IPS-15b (cell line): Measurements from ENCODE around the gene TMEM150A.
"Not testable (repeated sequence)": the region's sequence is repeated elsewhere in the genome, so short reads cannot be mapped to it uniquely, and the experiment has no call there.

Experiments
- H3K27me3 ChIP-seq: one replicate; pipeline ENCODE4 v1.6.1; 2013; ENCODE audit warnings: low read length; ENCODE audit not compliant: control insufficient read depth, insufficient read depth
- H3K36me3 ChIP-seq: one replicate; pipeline ENCODE4 v1.6.1; 2013; ENCODE audit warnings: low read length; ENCODE audit not compliant: control insufficient read depth, insufficient read depth
- H3K4me1 ChIP-seq: one replicate; pipeline ENCODE4 v1.6.1; 2013; ENCODE audit warnings: mild to moderate bottlenecking, low read length; ENCODE audit not compliant: control insufficient read depth, insufficient read depth
- H3K4me3 ChIP-seq: one replicate; pipeline ENCODE4 v1.5.1; 2013; ENCODE audit warnings: low read depth, low read length
- H3K9ac ChIP-seq: one replicate; pipeline ENCODE4 v1.6.1; 2013; ENCODE audit warnings: low read depth, mild to moderate bottlenecking, low read length
- H3K9me3 ChIP-seq: one replicate; pipeline ENCODE4 v1.6.1; 2013; ENCODE audit warnings: mild to moderate bottlenecking, low read length; ENCODE audit not compliant: control insufficient read depth, insufficient read depth

TMEM150A gene

DNA sequence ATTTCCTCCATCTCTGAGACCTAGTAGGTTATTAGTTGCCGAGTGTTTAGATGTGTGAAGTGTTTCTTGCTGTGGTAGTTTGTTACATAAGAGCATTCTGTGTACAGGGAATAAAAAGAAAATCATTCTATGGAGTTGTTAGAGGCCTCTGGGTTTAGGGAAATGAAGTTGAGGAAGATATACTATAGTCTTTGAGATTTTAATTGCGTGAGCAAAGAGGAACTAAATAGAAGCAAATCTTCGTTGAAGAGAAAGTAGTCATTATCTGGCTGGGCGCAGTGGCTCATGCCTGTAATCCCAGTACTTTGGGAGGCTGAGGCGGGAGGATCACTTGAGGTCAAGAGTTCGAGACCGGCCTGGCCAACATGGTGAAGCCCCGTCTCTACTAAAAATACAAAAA is 32.5 kb upstream of the TMEM150A start:
- Histone ChIP-seq H3K9me3 (no peaks in the 10 kb centered on the region), H3K4me1 (no peaks in the 10 kb centered on the region), H3K36me3 (peaks cover 47% of the 10 kb centered on the region), H3K27me3 (no peaks in the 10 kb centered on the region), H3K4me3 (no peak overlapping the region), H3K9ac (no peak overlapping the region)

DNA sequence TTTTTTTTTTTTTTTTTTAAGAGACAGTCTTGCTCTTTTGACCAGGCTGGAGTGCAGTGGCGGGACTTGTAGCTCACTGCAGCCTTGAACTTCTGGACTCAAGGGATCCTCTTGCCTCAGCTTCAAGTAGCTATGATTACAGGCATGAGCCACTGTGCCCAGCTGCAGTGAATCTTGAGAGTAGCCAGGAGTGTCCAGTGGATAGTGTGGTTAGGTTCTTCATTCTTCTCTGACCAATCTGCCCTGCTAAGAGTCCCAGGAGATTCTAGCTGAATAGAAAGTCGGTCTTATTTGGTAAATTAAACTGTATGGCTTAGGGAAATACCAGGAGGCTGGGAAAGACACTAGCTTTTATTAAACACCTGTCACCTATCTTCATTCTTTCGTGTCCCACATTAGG is 28.8 kb upstream of the TMEM150A start:
- Histone ChIP-seq H3K36me3 (peaks cover 33% of the 10 kb centered on the region), H3K4me1 (no peaks in the 10 kb centered on the region), H3K27me3 (no peaks in the 10 kb centered on the region), H3K4me3 (no peak overlapping the region), H3K9me3 (no peaks in the 10 kb centered on the region), H3K9ac (no peak overlapping the region)

DNA sequence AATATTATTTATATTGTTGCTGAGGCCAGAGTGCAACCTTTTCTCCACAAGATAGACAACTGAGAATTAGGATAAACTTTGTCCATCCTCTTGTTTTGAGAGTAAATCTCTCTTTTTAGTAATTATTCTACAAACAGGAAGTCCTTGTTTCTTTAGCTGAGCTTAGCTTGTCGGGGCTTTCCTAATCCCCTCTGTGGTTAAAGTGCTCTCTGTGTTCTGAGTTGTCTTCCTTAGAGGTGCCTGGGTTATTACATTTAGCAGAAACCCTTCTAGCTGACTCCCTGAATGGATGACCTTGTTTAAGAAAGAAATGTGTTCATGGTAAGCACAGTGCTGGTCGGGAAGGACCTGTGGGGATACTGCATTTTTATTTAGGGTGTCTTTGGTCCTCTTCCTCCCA is 26.2 kb upstream of the TMEM150A start:
- H3K27me3 ChIP-seq = no peaks in the 10 kb centered on the region
- H3K4me3 ChIP-seq = no peak overlapping the region
- H3K36me3 ChIP-seq = peaks cover 42% of the 10 kb centered on the region
- no peak overlapping the region for H3K9ac ChIP-seq
- no peaks in the 10 kb centered on the region for H3K4me1 ChIP-seq
- no peaks in the 10 kb centered on the region for H3K9me3 ChIP-seq

DNA sequence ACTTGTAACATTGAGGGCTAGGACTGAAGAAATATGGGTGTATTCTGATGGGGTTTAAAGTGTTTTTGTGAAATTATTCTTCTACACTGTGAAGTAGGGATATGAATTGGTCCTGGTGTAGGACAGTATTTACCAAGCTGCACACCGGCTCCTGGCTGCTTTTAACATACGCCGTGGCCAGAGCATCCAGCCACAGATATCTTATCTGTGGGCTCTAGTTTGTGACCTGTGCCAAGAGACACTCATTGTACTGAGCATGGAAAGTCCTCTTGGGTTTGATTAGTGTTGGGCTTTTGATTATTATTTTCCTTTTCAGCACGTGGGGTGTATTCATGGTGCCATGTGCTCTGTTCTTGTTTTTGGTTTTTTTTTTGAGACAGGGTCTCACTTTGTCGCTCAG is 21.5 kb upstream of the TMEM150A start:
- Histone ChIP-seq H3K9ac (no peak overlapping the region), H3K4me1 (no peaks in the 10 kb centered on the region), H3K9me3 (no peaks in the 10 kb centered on the region), H3K27me3 (no peaks in the 10 kb centered on the region), H3K4me3 (no peak overlapping the region), H3K36me3 (peaks cover 44% of the 10 kb centered on the region)

DNA sequence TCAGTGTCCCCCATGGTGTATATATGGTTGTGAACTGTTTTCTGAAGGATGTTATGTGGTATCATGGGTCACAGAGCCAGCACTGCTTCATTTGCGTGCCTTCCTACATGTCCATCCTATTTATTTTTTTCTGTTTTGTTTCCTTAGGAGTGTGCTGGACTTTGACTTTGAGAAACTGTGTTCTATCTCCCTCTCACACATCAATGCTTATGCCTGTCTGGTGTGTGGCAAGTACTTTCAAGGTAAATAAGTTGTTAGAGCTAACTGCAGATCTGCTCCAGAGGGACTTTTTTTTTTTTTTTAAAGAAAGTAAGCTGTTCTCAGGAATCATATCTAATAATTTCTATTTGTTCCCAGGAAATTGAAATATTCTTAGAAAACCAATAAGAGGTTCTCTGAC is 18.8 kb upstream of the TMEM150A start:
- H3K36me3 ChIP-seq = peaks cover 38% of the 10 kb centered on the region
- H3K4me3 ChIP-seq = no peak overlapping the region
- peaks cover 2% of the 10 kb centered on the region for H3K4me1 ChIP-seq
- no peaks in the 10 kb centered on the region for H3K27me3 ChIP-seq
- no peaks in the 10 kb centered on the region for H3K9me3 ChIP-seq
- H3K9ac ChIP-seq = no peak overlapping the region

DNA sequence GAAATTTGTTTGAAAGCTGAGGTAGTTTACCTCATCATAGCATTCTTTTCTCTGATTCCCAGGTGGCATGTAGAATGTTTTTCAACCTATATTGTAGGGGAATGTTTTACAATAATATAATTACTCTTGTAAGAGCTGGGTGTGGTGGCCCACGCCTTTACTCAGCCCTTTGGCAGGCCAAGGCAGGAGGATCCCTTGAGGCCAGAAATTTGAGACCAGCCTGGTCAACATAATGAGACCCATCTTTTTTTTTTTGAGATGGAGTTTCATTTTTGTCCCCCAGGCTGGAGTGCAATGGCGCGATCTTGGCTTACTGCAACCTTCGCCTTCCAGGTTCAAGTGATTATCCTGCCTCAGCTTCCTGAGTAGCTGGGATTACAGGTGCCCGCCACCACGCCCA is 17.1 kb upstream of the TMEM150A start:
- peaks cover 2% of the 10 kb centered on the region for H3K4me1 ChIP-seq
- peaks cover 23% of the 10 kb centered on the region for H3K36me3 ChIP-seq

DNA sequence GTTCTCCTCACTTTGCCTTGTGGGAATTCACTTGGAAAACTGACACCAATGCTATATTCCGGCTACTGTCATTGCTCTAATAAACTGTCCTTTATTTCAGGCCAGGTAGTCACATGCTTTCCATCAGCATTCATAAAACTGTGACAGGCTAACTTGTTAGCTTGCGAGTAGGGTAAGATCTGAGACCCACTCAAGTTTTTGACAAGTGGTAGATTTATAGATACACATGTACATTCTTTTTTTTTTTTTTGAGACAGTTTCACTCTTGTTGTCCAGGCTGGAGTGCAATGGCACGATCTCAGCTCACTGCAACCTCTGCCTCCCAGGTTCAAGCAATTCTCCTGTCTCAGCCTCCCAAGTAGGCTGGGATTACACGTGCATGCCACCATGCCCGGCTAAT is 15.2 kb upstream of the TMEM150A start:
- not testable (repeated sequence) for H3K27me3 ChIP-seq, H3K9me3 ChIP-seq, H3K36me3 ChIP-seq, H3K4me1 ChIP-seq, H3K9ac ChIP-seq
- H3K4me3 ChIP-seq = peak overlapping the region; percentile 79

More for the DNA sequence above, 17.1 kb upstream of the TMEM150A start:
- Histone ChIP-seq H3K9ac (no peak overlapping the region), H3K9me3 (no peaks in the 10 kb centered on the region), H3K4me3 (no peak overlapping the region), H3K27me3 (no peaks in the 10 kb centered on the region)

DNA sequence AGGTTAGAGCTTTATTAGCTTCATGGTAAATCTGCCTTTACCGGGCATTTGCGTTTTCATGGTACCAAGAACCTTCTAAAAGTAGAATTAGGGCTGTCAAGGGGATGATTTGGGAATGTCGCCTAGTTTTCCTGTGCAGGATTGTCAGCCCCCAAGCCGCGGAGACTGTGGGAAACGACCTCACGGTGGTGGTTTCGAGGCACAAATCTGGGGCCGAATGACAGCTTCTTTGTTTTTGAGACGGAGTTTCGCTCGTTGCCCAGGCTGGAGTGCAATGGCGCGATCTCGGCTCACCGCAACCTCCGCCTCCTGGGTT is 12.9 kb upstream of the TMEM150A start:
- Histone ChIP-seq H3K27me3 (no peaks in the 10 kb centered on the region), H3K9me3 (no peaks in the 10 kb centered on the region), H3K36me3 (peaks cover 2% of the 10 kb centered on the region), H3K9ac (no peak overlapping the region), H3K4me3 (no peak overlapping the region), H3K4me1 (peaks cover 3% of the 10 kb centered on the region)

DNA sequence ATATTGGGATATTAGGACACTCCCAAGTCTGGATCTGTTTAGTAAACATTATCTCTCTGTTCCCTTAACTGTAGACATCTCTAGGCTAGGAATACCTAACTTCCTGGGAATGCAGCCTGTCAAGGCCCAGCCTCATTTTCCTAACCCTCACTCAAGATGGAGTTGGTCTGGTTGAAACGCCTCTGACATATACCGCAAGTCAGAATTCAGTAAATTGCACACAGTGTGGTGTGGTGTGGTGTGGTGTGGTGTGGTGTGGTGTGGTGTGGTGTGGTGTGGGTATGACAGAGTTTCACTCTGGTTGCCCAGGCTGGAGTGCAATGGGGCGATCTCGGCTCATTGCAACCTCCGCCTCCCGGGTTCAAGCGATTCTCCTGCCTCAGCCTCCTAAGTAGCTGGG is 12.3 kb upstream of the TMEM150A start:
- H3K9ac ChIP-seq, H3K36me3 ChIP-seq, H3K9me3 ChIP-seq, H3K4me3 ChIP-seq, H3K27me3 ChIP-seq, H3K4me1 ChIP-seq: not testable (repeated sequence)

DNA sequence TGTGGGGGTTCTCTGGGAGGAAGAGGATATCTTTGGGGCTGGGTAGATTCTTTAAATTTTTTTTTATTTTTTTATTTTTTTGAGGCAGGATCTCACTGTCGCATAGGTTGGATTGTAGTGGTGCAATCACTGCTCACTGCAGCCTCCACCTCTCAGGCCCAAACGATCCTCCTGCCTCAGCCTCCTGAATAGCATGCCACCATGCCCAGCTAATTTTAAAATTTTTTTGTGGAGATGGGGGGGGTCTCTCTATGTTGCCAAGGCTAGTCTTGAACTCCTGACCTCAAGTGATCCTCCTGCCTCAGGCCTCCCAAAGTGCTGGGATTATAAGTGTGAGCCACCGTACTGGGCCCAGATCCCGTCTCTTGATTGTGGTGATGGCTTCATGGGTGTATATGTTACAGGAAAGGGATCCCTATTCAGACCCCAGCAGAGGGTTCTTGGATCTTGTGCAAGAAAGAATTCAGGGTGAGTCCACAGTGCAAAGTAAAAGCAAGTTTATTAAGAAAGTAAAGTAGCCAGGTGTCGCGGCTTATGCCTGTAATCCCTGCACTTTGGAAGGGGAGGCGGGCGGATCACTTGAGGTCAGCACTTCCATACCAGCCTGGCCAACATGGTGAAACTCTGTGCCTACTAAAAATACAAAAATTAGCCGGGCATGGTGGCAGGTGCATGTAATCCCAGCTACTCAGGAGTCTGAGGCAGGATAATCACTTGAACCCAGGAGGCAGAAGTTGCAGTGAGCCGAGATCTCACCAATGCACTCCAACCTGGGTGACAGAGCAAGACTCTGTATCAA is 11.4 kb upstream of the TMEM150A start:
- peaks cover 5% of the 10 kb centered on the region for H3K36me3 ChIP-seq
- H3K4me3 ChIP-seq = no peak overlapping the region
- H3K27me3 ChIP-seq = no peaks in the 10 kb centered on the region
- H3K9ac ChIP-seq = no peak overlapping the region
- H3K4me1 ChIP-seq = peaks cover 3% of the 10 kb centered on the region
- H3K9me3 ChIP-seq = no peaks in the 10 kb centered on the region

DNA sequence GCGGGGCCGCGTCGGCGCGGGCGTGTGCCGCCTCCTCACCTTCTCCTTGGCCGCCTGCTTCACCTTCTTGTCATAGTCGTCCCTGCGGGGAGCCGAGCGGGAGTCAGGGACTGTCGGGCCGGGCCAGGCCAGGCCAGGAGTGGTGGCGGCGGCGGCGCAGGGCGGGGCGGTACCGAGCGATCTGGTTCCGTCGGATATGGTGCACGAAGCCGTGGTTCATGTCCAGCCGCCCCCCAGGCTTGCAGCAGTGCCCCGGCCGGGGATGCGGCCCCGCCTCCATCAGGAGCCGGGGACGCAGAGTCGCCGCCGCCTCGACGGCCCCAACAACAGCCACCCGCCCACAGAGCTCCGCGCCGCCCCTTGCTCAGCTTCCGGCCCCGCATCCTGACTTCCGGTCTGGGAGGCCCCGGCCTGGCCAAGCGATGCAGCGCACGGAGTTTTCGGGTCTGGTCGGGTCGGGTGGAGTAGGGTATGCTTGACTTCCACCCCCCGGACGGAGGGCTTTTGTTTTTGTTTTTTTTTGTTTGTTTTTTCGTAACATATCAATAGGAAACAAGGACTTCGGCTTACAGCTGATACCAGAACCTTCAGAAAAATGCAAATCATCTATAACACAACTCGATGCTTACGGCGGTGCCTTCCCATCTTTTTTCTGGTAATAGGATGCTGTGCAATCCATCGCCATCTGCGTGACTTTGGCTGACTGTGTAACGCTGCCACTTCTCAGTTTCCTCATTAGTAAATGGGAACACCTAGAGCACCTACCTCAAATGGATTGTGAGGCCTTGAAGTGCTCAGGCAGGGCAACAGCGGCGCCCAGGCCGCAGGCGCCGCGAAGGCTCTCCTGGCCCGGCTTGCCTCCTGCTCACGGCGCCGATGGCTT is 9.4 kb upstream of the TMEM150A start, which contains the start of gene C2orf68:
C2orf68 (minus strand) TSS at position 362 of the 883 bp plus-strand sequence; CDS start at position 280, 82 bp downstream.
- H3K4me1 ChIP-seq = peaks cover 2% of the 10 kb centered on the region
- H3K9ac ChIP-seq = peak within 1 kb of the TSS; percentile 83
- no peaks in the 10 kb centered on the region for H3K27me3 ChIP-seq
- H3K36me3 ChIP-seq = peaks cover 7% of the 10 kb centered on the region
- peak within 1 kb of the TSS; percentile 92 for H3K4me3 ChIP-seq
- no peaks in the 10 kb centered on the region for H3K9me3 ChIP-seq

DNA sequence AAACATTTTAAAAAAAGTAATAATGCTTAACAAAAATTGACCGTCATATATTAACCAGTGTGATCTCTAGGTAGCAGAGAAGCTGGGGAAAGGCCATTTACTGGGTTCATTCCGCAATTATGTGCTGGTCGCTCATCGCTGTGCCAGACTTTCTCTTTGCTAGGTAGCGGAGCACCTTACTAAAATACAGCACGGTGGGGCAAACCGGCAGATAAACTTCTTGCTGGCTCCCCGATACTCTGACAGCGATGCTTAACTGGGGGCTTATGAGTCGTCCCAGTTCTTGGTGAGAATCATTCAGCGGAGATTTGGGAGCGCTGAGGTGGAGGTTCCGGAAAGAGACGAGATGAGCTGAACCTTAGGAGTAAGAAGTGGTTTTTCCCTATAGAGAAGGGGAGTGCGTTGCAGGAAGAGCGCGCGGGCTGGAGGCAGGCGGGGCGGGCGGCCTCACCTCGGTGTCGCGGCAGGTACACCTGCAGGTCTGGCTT is 8.8 kb upstream of the TMEM150A start:
- Histone ChIP-seq H3K9me3 (no peaks in the 10 kb centered on the region), H3K27me3 (no peaks in the 10 kb centered on the region), H3K4me3 (peak overlapping the region; percentile 92), H3K36me3 (peaks cover 7% of the 10 kb centered on the region), H3K4me1 (peaks cover 2% of the 10 kb centered on the region), H3K9ac (peak overlapping the region; percentile 83)
